Rectal smooth muscle tissue (tissue), 1 donor: ENCODE results near the gene ZDHHC23.
A peak's percentile ranks its signal among the peaks of the same experiment; 100 is the strongest.

Experiments
- H3K27ac ChIP-seq: one replicate; pipeline ENCODE4 v1.7.0; 2013; ENCODE audit warnings: low read depth, low read length, inconsistent platforms
- H3K27me3 ChIP-seq: one replicate; pipeline ENCODE4 v1.7.0; 2013; ENCODE audit warnings: low read length; ENCODE audit not compliant: control insufficient read depth, insufficient read depth
- H3K36me3 ChIP-seq: one replicate; pipeline ENCODE4 v1.7.0; 2013; ENCODE audit warnings: low read length; ENCODE audit not compliant: control insufficient read depth, insufficient read depth
- H3K4me1 ChIP-seq: one replicate; pipeline ENCODE4 v1.7.0; 2013; ENCODE audit warnings: low read length; ENCODE audit not compliant: control insufficient read depth, insufficient read depth
- H3K4me3 ChIP-seq: one replicate; pipeline ENCODE4 v1.7.0; 2013; ENCODE audit warnings: low read length
- H3K9ac ChIP-seq: one replicate; pipeline ENCODE4 v1.7.0; 2013; ENCODE audit warnings: low read length

ZDHHC23 gene, protein sequence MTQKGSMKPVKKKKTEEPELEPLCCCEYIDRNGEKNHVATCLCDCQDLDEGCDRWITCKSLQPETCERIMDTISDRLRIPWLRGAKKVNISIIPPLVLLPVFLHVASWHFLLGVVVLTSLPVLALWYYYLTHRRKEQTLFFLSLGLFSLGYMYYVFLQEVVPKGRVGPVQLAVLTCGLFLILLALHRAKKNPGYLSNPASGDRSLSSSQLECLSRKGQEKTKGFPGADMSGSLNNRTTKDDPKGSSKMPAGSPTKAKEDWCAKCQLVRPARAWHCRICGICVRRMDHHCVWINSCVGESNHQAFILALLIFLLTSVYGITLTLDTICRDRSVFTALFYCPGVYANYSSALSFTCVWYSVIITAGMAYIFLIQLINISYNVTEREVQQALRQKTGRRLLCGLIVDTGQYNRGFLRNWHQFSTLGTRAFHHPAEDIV

GRCh38 chr3:113947372-113948014, at the start of gene ZDHHC23:
ZDHHC23 (plus strand) TSS chr3:113948013; CDS start chr3:113948803, 790 bp downstream.
- H3K4me1 ChIP-seq = no peaks in the 10 kb centered on the region
- H3K9ac ChIP-seq = peak within 1 kb of the TSS; percentile 36
- H3K27me3 ChIP-seq = no peaks in the 10 kb centered on the region
- no peaks in the 10 kb centered on the region for H3K36me3 ChIP-seq
- H3K4me3 ChIP-seq = peak within 1 kb of the TSS; percentile 90
- H3K27ac ChIP-seq = no peak within 1 kb of the TSS

DNA sequence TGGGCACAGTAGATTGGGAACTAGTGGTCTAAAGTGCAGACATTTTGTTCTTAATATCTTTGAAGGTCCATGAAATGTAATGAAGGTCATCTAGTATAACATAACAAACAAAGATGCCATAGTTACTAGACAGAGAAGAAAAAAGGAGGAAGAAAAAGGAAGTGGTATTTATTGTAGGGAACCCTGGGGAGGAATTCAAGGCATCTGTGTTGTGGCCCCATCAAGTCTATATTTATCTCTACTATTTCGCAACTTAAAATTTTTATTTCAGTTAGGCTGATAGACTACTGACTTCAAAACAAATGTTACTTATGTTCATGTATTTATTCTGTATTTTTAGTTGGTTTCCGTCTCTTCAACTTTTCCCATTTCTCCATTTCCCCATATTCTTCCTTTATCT, 48.9 kb upstream of the ZDHHC23 start:
- no peaks in the 10 kb centered on the region for H3K27me3 ChIP-seq
- no peaks in the 10 kb centered on the region for H3K4me1 ChIP-seq
- H3K9ac ChIP-seq = no peak overlapping the region
- no peak overlapping the region for H3K27ac ChIP-seq
- no peaks in the 10 kb centered on the region for H3K36me3 ChIP-seq
- H3K4me3 ChIP-seq = no peak overlapping the region

- Histone ChIP-seq H3K4me3 (no peak overlapping the region), H3K27ac (no peak overlapping the region), H3K27me3 (no peaks in the 10 kb centered on the region), H3K9ac (no peak overlapping the region), H3K36me3 (no peaks in the 10 kb centered on the region), H3K4me1 (no peaks in the 10 kb centered on the region)
Measured at GRCh38 chr3:113906568-113907140, 41.2 kb upstream of the ZDHHC23 start.

DNA sequence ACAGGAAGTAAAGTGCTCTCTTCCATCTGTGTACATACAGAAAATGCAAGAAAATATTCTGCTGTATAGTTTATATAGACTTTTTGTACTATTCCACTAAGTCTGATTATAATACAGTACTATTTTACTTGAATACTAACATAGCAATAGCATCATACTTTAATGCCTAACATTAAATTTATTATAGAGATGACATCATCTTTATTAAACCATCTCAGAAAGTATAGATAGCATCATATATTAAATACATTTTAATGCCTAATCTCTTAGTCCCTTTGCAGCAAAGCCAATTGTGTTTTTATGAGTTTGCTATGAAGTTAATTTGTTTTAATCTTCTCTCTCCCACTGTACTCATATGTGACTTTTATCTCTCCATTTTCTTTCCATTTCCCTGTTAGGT, 39.7 kb upstream of the ZDHHC23 start:
- Histone ChIP-seq H3K4me1 (no peaks in the 10 kb centered on the region), H3K27ac (no peak overlapping the region), H3K27me3 (no peaks in the 10 kb centered on the region), H3K4me3 (no peak overlapping the region), H3K9ac (no peak overlapping the region), H3K36me3 (no peaks in the 10 kb centered on the region)

- no peaks in the 10 kb centered on the region for H3K4me1 ChIP-seq
- H3K27me3 ChIP-seq = no peaks in the 10 kb centered on the region
- no peak overlapping the region for H3K27ac ChIP-seq
- H3K9ac ChIP-seq = no peak overlapping the region
- H3K36me3 ChIP-seq = no peaks in the 10 kb centered on the region
- no peak overlapping the region for H3K4me3 ChIP-seq
Measured at GRCh38 chr3:113910966-113911365, 36.8 kb upstream of the ZDHHC23 start.

- no peak overlapping the region for H3K4me3 ChIP-seq
- H3K27me3 ChIP-seq = no peaks in the 10 kb centered on the region
- no peak overlapping the region for H3K9ac ChIP-seq
- H3K27ac ChIP-seq = no peak overlapping the region
- H3K36me3 ChIP-seq = no peaks in the 10 kb centered on the region
- H3K4me1 ChIP-seq = no peaks in the 10 kb centered on the region
Measured at GRCh38 chr3:113912552-113913236, 35.1 kb upstream of the ZDHHC23 start.

DNA sequence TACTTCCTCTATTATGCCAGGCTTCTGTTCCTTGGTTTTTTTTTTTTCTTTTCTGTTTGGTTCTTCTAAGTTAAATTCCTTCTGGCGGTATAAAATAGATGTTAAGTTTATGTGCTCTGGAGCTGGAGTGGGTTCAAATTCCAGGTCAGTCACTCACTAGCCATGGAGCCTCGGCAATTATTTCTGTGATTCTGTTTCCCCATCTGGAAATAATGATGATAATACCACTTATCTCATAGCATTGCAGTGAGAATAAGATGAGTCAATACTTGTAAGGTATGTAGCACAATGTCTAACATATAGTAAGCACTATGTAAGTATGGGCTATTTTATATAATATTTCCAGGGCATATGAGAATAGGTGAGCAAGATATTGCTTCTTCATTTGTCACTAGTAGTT, 33.2 kb upstream of the ZDHHC23 start:
- Histone ChIP-seq H3K4me3 (no peak overlapping the region), H3K4me1 (no peaks in the 10 kb centered on the region), H3K36me3 (no peaks in the 10 kb centered on the region), H3K9ac (no peak overlapping the region), H3K27me3 (no peaks in the 10 kb centered on the region), H3K27ac (no peak overlapping the region)

DNA sequence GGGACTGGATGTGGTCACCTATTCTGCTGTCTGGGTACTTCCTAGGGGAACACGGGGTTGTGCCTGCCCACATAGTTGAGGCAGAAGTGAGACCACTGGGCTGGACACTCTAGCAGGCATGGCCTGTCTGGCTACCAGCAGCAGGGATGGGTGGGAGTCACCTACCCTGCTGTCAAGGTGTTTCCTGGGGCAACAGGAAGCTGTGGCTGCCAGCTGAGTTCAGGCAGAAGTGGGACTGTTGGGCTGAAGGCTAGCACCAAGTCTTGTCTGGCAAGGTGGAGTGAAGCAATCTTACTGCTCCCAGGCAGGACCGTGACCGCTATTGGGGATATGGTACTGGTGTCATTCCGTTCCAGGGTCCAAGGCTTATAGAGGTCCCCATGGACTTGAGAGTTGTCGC, 20.3 kb upstream of the ZDHHC23 start:
- Histone ChIP-seq H3K4me3 (no peak overlapping the region), H3K36me3 (no peaks in the 10 kb centered on the region), H3K27me3 (no peaks in the 10 kb centered on the region), H3K9ac (no peak overlapping the region), H3K4me1 (no peaks in the 10 kb centered on the region), H3K27ac (no peak overlapping the region)

DNA sequence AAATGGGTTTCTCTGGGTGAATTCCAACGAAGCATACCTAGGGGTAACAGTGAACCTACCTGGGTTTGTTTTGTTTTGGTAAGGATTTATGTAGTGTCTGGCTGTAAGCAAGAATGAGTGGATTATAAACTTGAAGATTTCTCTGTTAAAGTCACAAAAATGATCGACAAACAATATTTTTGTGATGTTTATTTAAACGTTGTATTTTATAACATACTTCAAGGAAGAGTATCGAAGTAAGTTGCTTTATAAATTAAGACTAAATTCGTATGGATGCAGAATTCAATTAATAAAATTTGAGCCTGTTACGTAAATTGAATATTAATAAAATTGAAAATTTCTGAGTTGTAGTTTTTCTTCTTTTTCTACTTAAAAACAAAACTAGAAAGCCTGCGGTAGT, 982 bp upstream of the ZDHHC23 start:
- H3K27me3 ChIP-seq = no peaks in the 10 kb centered on the region
- no peak overlapping the region for H3K9ac ChIP-seq
- no peaks in the 10 kb centered on the region for H3K4me1 ChIP-seq
- no peaks in the 10 kb centered on the region for H3K36me3 ChIP-seq
- no peak overlapping the region for H3K27ac ChIP-seq
- H3K4me3 ChIP-seq = no peak overlapping the region

- H3K4me1 ChIP-seq = no peaks in the 10 kb centered on the region
- H3K27ac ChIP-seq = no peak overlapping the region
- no peaks in the 10 kb centered on the region for H3K36me3 ChIP-seq
- peak overlapping the region; percentile 90 for H3K4me3 ChIP-seq
- H3K9ac ChIP-seq = peak overlapping the region; percentile 36
- no peaks in the 10 kb centered on the region for H3K27me3 ChIP-seq
Measured at GRCh38 chr3:113948015-113948917, 453 bp downstream of the ZDHHC23 start.

GRCh38 chr3:113952921-113953320, 5.1 kb downstream of the ZDHHC23 start:
- no peak overlapping the region for H3K9ac ChIP-seq
- H3K4me3 ChIP-seq = no peak overlapping the region
- no peaks in the 10 kb centered on the region for H3K36me3 ChIP-seq
- no peaks in the 10 kb centered on the region for H3K27me3 ChIP-seq
- no peaks in the 10 kb centered on the region for H3K4me1 ChIP-seq
- no peak overlapping the region for H3K27ac ChIP-seq
